ENCODE data around the gene CDC37. TPM values are rescaled to one million over a fixed set of nuclear protein-coding genes. Genes with fewer than 3 reads are reported as not detected.
A peak's percentile ranks its signal among the peaks of the same experiment; 100 is the strongest.

The CDC37 gene
- total RNA-seq, 1 experiment from 2014 or later, result 204 TPM

- TF ChIP-seq E2F1 (CRISPR knock-in tag; IDR thresholded peaks at IDR 0.05) (no peak), SP1 (CRISPR knock-in tag; conservative IDR thresholded peaks at IDR 0.05) (no peak), PRRX2 (CRISPR knock-in tag; IDR thresholded peaks at IDR 0.05) (no peak), MXD4 (CRISPR knock-in tag; IDR thresholded peaks at IDR 0.05; ENCODE audit: borderline replicate concordance) (no peak), CBFB (CRISPR knock-in tag; IDR thresholded peaks at IDR 0.05; ENCODE audit: low read depth) (no peak), ZNF138 (CRISPR knock-in tag; conservative IDR thresholded peaks at IDR 0.05) (no peak), IRF1 (CRISPR knock-in tag; IDR thresholded peaks at IDR 0.05) (no peak), ATF2 (CRISPR knock-in tag; IDR thresholded peaks at IDR 0.05; ENCODE audit: borderline replicate concordance, low read depth) (no peak)
Observed at GRCh38 chr19:10418485-10419199, 15.3 kb upstream of the CDC37 start (continued).

GRCh38 chr19:10418235-10418484, 14.8 kb upstream of the CDC37 start:
- CTCF ChIA-PET, result interaction anchor here (0.6 to 5.9 kb wide), 32 partner anchors 11 to 299 kb away, joined by 3 to 229 read pairs (median 7); partner anchors contain the start of genes CDC37, DNM2, ICAM1 and ICAM4
- peaks cover 90% of the 10 kb centered on the region for H3K27me3 Mint-ChIP-seq (ENCODE audit: low read depth)
- no peak for DNase-seq (ENCODE audit: low spot score)
- H3K9me3 Mint-ChIP-seq, result no peaks in the 10 kb centered on the region
- no peak for ATAC-seq
- POLR2A ChIA-PET, result interaction anchor here (0.5 to 1.2 kb wide), 5 partner anchors 14 to 1792 kb away, joined by 3 to 5 read pairs (median 3); partner anchors contain the start of gene CDC37
- peaks cover 26% of the 10 kb centered on the region for H3K4me1 Mint-ChIP-seq
- no peaks in the 10 kb centered on the region for H3K36me3 Mint-ChIP-seq
- H3K4me3 Mint-ChIP-seq, result peak overlapping the region; percentile 72
- TF ChIP-seq NR3C1 (CRISPR knock-in tag; conservative IDR thresholded peaks at IDR 0.05; ENCODE audit: low read depth) (no peak), E2F5 (CRISPR knock-in tag; IDR thresholded peaks at IDR 0.05) (no peak), TEAD4 (CRISPR knock-in tag; IDR thresholded peaks at IDR 0.05) (no peak), KAT7 (CRISPR knock-in tag; IDR thresholded peaks at IDR 0.05; ENCODE audit: borderline replicate concordance) (no peak), SP1 (CRISPR knock-in tag; conservative IDR thresholded peaks at IDR 0.05) (no peak), MYBL2 (CRISPR knock-in tag; IDR thresholded peaks at IDR 0.05) (peak; percentile 5; the same call in 1 of the 2 replicates), ZNF396 (CRISPR knock-in tag; IDR thresholded peaks at IDR 0.05; ENCODE audit: borderline replicate concordance) (no peak), OVOL2 (CRISPR knock-in tag; IDR thresholded peaks at IDR 0.05; ENCODE audit: borderline replicate concordance) (no peak)
- no peak overlapping the region for H3K27ac Mint-ChIP-seq

GRCh38 chr19:10417541-10418234, 14.3 kb upstream of the CDC37 start:
- Mint-ChIP-seq H3K4me1 (peaks cover 26% of the 10 kb centered on the region), H3K4me3 (peak overlapping the region; percentile 72), H3K9me3 (no peaks in the 10 kb centered on the region), H3K36me3 (no peaks in the 10 kb centered on the region), H3K27me3 (ENCODE audit: low read depth) (peaks cover 90% of the 10 kb centered on the region), H3K27ac (no peak overlapping the region)
- ChIA-PET POLR2A (interaction anchor here (0.5 to 1.2 kb wide), 5 partner anchors 14 to 1791 kb away, joined by 3 to 7 read pairs (median 4); partner anchors contain the start of gene CDC37), CTCF (interaction anchor here (0.6 to 5.9 kb wide), 50 partner anchors 11 to 300 kb away, joined by 3 to 229 read pairs (median 6); partner anchors contain the start of genes CDC37, DNM2, DNMT1 and ICAM1)
- TF ChIP-seq ZNF671 (CRISPR knock-in tag; IDR thresholded peaks at IDR 0.05) (no peak), MYBL2 (CRISPR knock-in tag; IDR thresholded peaks at IDR 0.05) (0 out of 2 replicates have a peak, but pooled peaks have one; percentile 19), NFYB (CRISPR knock-in tag; conservative IDR thresholded peaks at IDR 0.05; ENCODE audit: low read depth) (no peak), CBFB (CRISPR knock-in tag; IDR thresholded peaks at IDR 0.05; ENCODE audit: low read depth) (no peak), PRDM15 (CRISPR knock-in tag; IDR thresholded peaks at IDR 0.05) (0 out of 2 replicates have a peak, but pooled peaks have one; percentile 10)
- DNase-seq (ENCODE audit: low spot score), result peak; percentile 63
- ATAC-seq, result 0 out of 2 replicates have a peak, but pooled peaks have one; percentile 5
